Esophagus muscularis mucosa (tissue), 4 donors: ENCODE measurements around the gene ARID5A. TPM values are rescaled to one million over a fixed set of nuclear protein-coding genes. Genes with fewer than 3 reads are reported as not detected.

Source experiments
- DNase-seq: peaks from one replicate; pipeline ENCODE4 v3.0.0-alpha.2; 2017; ENCODE audit errors: extremely low spot score
- H3K27ac ChIP-seq, 4 donors: fragments of 200-600 bp; sonication (generic); replicated peaks in 1 of 4; 1 replicate in 3 of 4; 2 replicates in 1 of 4; pipeline ENCODE4 v1.5.1; 2016 to 2019; ENCODE audit warnings: mild to moderate bottlenecking in 1 of 4
- H3K27me3 ChIP-seq, 4 donors: fragments of 200-600 bp; sonication (generic); one replicate each; pipeline versions ENCODE4 v1.5.1 to v1.6.0; 2016 to 2019
- H3K36me3 ChIP-seq, 4 donors: fragments of 200-600 bp; sonication (generic); one replicate each; pipeline ENCODE4 v1.5.1; 2016 to 2019
- H3K4me1 ChIP-seq, 4 donors: fragments of 200-600 bp; sonication (generic); one replicate each; pipeline ENCODE4 v1.5.1; 2016 to 2019
- H3K4me3 ChIP-seq, 4 donors: fragments of 200-600 bp; sonication (generic); 1 replicate in 2 of 4; 2 replicates in 2 of 4; pipeline ENCODE4 v1.5.1; 2016 to 2019; ENCODE audit warnings: mild to moderate bottlenecking in 4 of 4, moderate library complexity in 1 of 4
- H3K9me3 ChIP-seq, 4 donors: fragments of 200-600 bp; sonication (generic); 1 replicate in 3 of 4; 2 replicates in 1 of 4; pipeline ENCODE4 v1.5.1; 2016 to 2019
- CTCF ChIP-seq, 3 experiments: fragments of 200-600 bp in 2 of 3; fragments of 450-650 bp in 1 of 3; sonication (generic) in 2 of 3; IDR thresholded peaks; one replicate each; pipeline ENCODE4 v1.5.1; 2017 to 2019; ENCODE audit warnings: antibody characterized with exemption in 3 of 3, mild to moderate bottlenecking in 2 of 3, moderate library complexity in 1 of 3
- EP300 ChIP-seq: sonication (generic); formaldehyde crosslinking; IDR thresholded peaks from one replicate; pipeline ENCODE4 v1.6.1; 2017; ENCODE audit warnings: antibody characterized with exemption
- POLR2A ChIP-seq: fragments of 450-650 bp; IDR thresholded peaks from one replicate; pipeline ENCODE4 v1.6.1; 2017; ENCODE audit warnings: antibody characterized with exemption, moderate library complexity, mild to moderate bottlenecking, low read depth
- POLR2AphosphoS5 ChIP-seq, 2 donors: sonication (generic); formaldehyde crosslinking; IDR thresholded peaks; one replicate each; pipeline ENCODE4 v1.6.1; 2017; ENCODE audit warnings: antibody characterized with exemption in 2 of 2
- WGBS: methylation state at CpG from one replicate; pipeline ENCODE4 v1.1.5; 2018; 5-methylcytosine and 5-hydroxymethylcytosine counted together
- intact Hi-C: fragments of 100-400 bp; cut with DNase I; formaldehyde crosslinking; loops from one replicate; pipeline ENCODE4 v1.15.1; 2023
- total RNA-seq, 4 donors: library from RNA; depleted of rRNA; stranded (reverse); fragments of >200 nt; gene quantifications; one replicate each; pipeline versions ENCODE4 v1.1.0 to v1.2.1, GENCODE V29; 2016

Gene ARID5A
- total RNA-seq, 4 donors from 2014 or later = 26.2 to 238 (median 70.7) TPM

GRCh38 chr2:96502891-96503636, 33.5 kb upstream of the ARID5A start:
- no peaks in the 10 kb centered on the region for H3K36me3 ChIP-seq
- H3K27ac ChIP-seq = no peak overlapping the region
- no peaks in the 10 kb centered on the region for H3K9me3 ChIP-seq
- no peak overlapping the region for H3K4me3 ChIP-seq
- intact Hi-C loops = loop anchor here (10.0 kb wide), 1 partner anchor 368 kb away; the partner anchor contains the start of gene ASTL
- DNase-seq = peak; percentile 84
- peaks cover under 1 to 24% (median 22%) of the 10 kb centered on the region in 4 donors for H3K4me1 ChIP-seq
- TF ChIP-seq EP300 (no peak), CTCF (IDR thresholded peaks at IDR 0.05) (no peak), POLR2AphosphoS5 (IDR thresholded peaks at IDR 0.05) (no peak), POLR2A (no peak)
- 87% methylated on average over 11 of the region's 13 CpGs for WGBS
- peaks cover 0 to 36% (median 4%) of the 10 kb centered on the region in 4 donors for H3K27me3 ChIP-seq

DNA sequence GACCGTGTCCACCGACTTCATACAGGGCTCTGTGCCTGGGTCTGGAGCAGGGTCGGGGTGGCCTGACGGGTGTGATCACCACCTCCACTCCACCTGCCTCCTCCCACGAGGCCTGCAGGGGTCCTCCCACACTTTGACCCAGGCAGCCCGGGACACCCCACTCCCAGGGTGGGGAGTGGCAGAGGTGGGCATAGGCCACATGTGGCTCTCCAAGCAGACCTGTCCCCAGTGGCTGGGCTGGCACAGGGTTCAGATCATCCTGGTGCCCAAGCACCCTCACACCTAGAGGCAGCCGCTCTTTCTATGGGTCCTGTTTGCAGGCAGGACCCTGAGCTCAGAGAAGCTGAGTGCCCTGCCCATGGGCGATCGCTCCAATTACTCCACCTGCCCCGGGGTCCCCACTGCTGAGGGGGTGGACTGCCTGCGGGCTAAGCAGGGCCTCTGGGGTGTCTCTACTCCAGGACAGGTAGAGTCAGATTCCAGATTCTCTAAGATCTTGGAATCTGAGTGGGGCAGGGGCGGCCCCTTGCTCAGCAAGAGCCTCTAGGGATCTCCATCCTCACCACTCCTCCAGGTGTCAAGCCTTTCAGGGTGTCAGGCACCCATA, 32.8 kb upstream of the ARID5A start:
- no peak overlapping the region for H3K4me3 ChIP-seq
- 75% methylated on average over 4 of the region's 12 CpGs for WGBS
- intact Hi-C loops = loop anchor here (10.0 kb wide), 1 partner anchor 369 kb away; the partner anchor contains the start of gene ASTL
- peaks cover 7 to 31% (median 29%) of the 10 kb centered on the region in 4 donors for H3K4me1 ChIP-seq
- H3K27me3 ChIP-seq = peaks cover 0 to 36% (median 4%) of the 10 kb centered on the region in 4 donors
- H3K9me3 ChIP-seq = no peaks in the 10 kb centered on the region
- no peak for DNase-seq
- no peaks in the 10 kb centered on the region for H3K36me3 ChIP-seq
- no peak overlapping the region for H3K27ac ChIP-seq
- TF ChIP-seq EP300 (no peak), CTCF (IDR thresholded peaks at IDR 0.05) (no peak), POLR2AphosphoS5 (IDR thresholded peaks at IDR 0.05) (no peak), POLR2A (no peak)

DNA sequence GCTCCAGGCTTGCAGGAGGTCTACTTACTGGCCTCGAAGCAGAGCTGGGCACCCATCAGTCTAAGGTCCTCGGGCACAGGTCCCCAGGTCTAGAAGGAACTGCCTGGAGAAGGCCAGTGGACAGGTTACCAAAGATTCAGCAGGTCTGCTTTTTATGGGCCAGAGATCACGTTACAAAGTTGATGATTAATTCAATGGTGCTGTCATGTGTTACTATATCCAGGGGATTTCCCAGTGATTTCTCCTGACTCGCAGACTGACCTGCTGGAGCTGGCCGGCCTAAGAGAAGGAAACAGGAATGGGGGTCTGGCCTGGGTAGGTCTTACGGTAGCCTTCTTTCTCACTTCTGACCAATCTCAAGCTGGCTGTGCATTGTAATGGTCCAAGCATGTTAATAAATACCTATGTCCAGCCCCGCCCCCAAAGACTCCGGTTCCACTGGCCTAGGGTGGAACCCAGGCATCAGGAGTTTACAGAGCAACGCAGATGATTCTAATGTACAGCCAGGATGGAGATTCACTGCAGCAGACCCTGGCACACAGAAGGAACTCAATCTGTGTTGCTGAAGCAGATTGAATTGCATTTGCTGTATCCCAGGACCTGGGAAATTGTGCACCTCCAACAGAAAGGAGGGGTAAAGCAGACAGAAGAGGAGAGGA, 31.2 kb upstream of the ARID5A start, which contains the start of gene NEURL3:
TSS of gene NEURL3 (minus strand) at position 127 of the 659 bp plus-strand sequence. CDS start at position 56, 71 bp downstream.
- 73% methylated on average over 6 of the region's 9 CpGs for WGBS
- Histone ChIP-seq H3K36me3 (no peaks in the 10 kb centered on the region), H3K27ac (no peak within 1 kb of the TSS), H3K4me3 (no peak within 1 kb of the TSS), H3K4me1 (peaks cover 8 to 39% (median 35%) of the 10 kb centered on the region in 4 donors), H3K27me3 (peaks cover 0 to 27% (median 2%) of the 10 kb centered on the region in 4 donors), H3K9me3 (no peaks in the 10 kb centered on the region)
- peak; percentile 91 for DNase-seq
- intact Hi-C loops = loop anchor here (5.0 to 10.0 kb wide), 2 partner anchors 33 to 371 kb away; partner anchors contain the start of gene ASTL
- TF ChIP-seq POLR2A (no peak), POLR2AphosphoS5 (IDR thresholded peaks at IDR 0.05) (no peak), CTCF (IDR thresholded peaks at IDR 0.05) (no peak), EP300 (no peak)

DNA sequence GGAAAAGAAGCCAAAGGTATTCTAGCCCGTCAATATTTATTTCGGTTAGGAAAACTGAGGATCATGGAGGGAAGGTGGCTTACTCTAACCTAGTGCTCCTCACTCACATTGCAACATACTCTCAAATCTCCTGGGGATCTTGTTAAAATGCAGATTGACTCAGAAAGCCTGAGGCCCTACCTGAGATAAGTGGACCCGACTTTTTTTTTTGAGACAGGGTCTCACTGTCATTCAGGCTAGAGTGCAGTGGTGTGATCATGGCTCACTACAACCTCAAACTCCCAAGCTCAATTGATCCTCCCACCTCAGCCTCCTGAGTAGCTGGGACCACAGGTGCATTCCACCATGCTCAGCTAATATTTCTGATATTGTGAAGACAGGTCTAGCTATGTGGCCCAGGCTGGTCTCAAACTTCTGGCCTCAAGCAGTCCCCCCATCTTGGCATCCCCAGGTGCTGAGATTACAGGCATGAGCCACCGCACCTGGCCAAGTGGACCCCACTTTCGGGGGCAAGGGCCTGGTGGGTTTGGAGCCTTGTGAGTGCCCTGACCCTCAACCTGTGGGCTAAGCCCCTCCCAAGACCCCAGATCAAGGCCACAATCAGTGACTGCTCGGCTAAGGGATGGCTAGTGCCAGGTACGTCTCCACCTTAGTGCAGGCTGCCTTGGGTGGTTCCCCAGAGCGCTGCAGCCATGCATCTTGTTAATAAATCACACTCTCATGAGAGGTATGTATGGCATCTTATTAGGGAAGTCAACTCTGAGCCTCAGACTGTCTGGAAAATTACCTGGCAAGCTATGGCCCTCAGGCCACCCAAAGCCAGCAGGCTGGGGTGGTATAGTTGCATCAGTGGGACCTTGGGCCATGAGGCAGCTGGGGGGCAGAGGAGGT, 30.3 kb upstream of the ARID5A start:
- H3K9me3 ChIP-seq = no peaks in the 10 kb centered on the region
- intact Hi-C loops = loop anchor here (5.0 to 10.0 kb wide), 2 partner anchors 34 to 371 kb away; partner anchors contain the start of gene ASTL
- TF ChIP-seq EP300 (no peak), POLR2AphosphoS5 (IDR thresholded peaks at IDR 0.05) (no peak), POLR2A (no peak), CTCF (IDR thresholded peaks at IDR 0.05) (no peak)
- H3K36me3 ChIP-seq = no peaks in the 10 kb centered on the region
- 86% methylated on average over 6 of the region's 8 CpGs for WGBS
- H3K4me1 ChIP-seq = peaks cover 8 to 32% (median 31%) of the 10 kb centered on the region in 4 donors
- no peak overlapping the region for H3K27ac ChIP-seq
- no peak for DNase-seq
- H3K27me3 ChIP-seq = peaks cover 0 to 18% (median 0%) of the 10 kb centered on the region in 4 donors
- H3K4me3 ChIP-seq = no peak overlapping the region
